OCI-LY3 (cell line): ENCODE measurements around the gene HECTD4.

Experiments used
- H2AFZ ChIP-seq: fragments of 200-600, 300-600 bp; shearing (Covaris generic); 2 replicates; pipeline ENCODE4 v1.6.0; 2014; ENCODE audit warnings: antibody characterized with exemption, low read depth, low read length
- H3K27ac ChIP-seq: fragments of 200-600, 300-600 bp; sonication (generic); 2 replicates; pipeline ENCODE4 v1.5.1; 2014; ENCODE audit warnings: mild to moderate bottlenecking, low read length, moderate library complexity, mixed read lengths
- H3K27me3 ChIP-seq: fragments of 200-600, 300-600 bp; sonication (generic); 2 replicates; pipeline ENCODE4 v1.6.1; 2014; ENCODE audit warnings: low read depth, low read length, mixed read lengths
- H3K36me3 ChIP-seq: fragments of 200-600, 300-600 bp; sonication (generic); replicated peaks from 2 replicates; pipeline ENCODE3; 2014; ENCODE audit warnings: low read depth, low read length, mixed read lengths
- H3K4me1 ChIP-seq: fragments of 300-600, 200-600 bp; sonication (generic); 2 replicates; pipeline ENCODE4 v1.6.1; 2014; ENCODE audit warnings: low read length, mixed read lengths
- H3K4me2 ChIP-seq: fragments of 200-600, 300-600 bp; sonication (generic); 2 replicates; pipeline ENCODE4 v1.6.1; 2014; ENCODE audit warnings: low read length, mixed read lengths
- H3K4me3 ChIP-seq: fragments of 300-600, 200-600 bp; sonication (generic); 2 replicates; pipeline ENCODE4 v1.5.1; 2014; ENCODE audit warnings: antibody characterized with exemption, mild to moderate bottlenecking, low read length, moderate library complexity
- H3K79me2 ChIP-seq: fragments of 300-600, 200-600 bp; shearing (Covaris generic); 2 replicates; pipeline ENCODE4 v1.6.1; 2014; ENCODE audit warnings: mild to moderate bottlenecking, low read length, mixed read lengths
- H3K9ac ChIP-seq: fragments of 300-600, 200-600 bp; shearing (Covaris generic); 2 replicates; pipeline ENCODE4 v1.6.0; 2014; ENCODE audit warnings: mild to moderate bottlenecking, low read length, moderate library complexity
- H3K9me3 ChIP-seq: fragments of 200-600, 300-600 bp; shearing (Covaris generic); 2 replicates; pipeline ENCODE4 v1.6.1; 2014; ENCODE audit warnings: low read length, mixed read lengths; ENCODE audit not compliant: insufficient read depth
- H4K20me1 ChIP-seq: fragments of 200-600, 300-600 bp; sonication (generic); 2 replicates; pipeline ENCODE4 v1.6.1; 2016; ENCODE audit warnings: low read length, mixed read lengths; ENCODE audit not compliant: insufficient read depth
- EZH2phosphoT487 ChIP-seq: fragments of 200-600 bp; shearing (Covaris generic); IDR thresholded peaks from 2 replicates; pipeline ENCODE4 v1.6.1; 2018; ENCODE audit warnings: antibody characterized with exemption, mixed run types, low read depth
- TF ChIP-seq, protein P1 (sequence below): fragments of 200-600, 300-600 bp; sonication (generic); IDR thresholded peaks from 2 replicates; pipeline ENCODE4 v1.5.1; 2014; ENCODE audit warnings: antibody characterized with exemption, low read length, low read depth

The HECTD4 gene

DNA sequence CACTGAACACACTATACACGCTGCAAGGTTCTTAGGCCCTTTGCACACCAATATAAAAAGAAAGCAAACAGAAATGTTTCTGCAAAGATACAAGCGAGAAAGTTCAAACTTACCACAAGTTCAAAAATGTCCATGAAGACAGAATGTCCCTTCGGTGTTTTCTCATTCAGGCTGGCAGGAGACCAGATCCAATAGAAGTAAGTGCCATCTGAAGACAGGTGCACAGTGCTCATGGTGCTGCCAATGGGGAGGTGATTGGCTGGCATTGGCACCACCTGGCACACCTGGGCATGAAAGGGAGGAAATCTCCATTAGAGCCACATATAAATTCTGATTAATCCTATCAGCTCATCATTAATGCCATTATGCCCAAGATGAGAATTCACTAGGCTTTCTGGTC is 76.3 kb downstream of the HECTD4 start:
- Histone ChIP-seq H3K4me1 (peaks cover 27% of the 10 kb centered on the region), H3K9me3 (no peaks in the 10 kb centered on the region), H3K4me3 (no peak overlapping the region), H3K27me3 (no peaks in the 10 kb centered on the region), H3K36me3 (no peaks in the 10 kb centered on the region), H3K9ac (no peak overlapping the region), H3K27ac (no peak overlapping the region), H3K79me2 (no peaks in the 10 kb centered on the region), H3K4me2 (no peak overlapping the region), H2AFZ (no peak overlapping the region), H4K20me1 (no peaks in the 10 kb centered on the region)
- no peak for TF ChIP-seq EZH2phosphoT487
- TF ChIP-seq, protein P1, sequence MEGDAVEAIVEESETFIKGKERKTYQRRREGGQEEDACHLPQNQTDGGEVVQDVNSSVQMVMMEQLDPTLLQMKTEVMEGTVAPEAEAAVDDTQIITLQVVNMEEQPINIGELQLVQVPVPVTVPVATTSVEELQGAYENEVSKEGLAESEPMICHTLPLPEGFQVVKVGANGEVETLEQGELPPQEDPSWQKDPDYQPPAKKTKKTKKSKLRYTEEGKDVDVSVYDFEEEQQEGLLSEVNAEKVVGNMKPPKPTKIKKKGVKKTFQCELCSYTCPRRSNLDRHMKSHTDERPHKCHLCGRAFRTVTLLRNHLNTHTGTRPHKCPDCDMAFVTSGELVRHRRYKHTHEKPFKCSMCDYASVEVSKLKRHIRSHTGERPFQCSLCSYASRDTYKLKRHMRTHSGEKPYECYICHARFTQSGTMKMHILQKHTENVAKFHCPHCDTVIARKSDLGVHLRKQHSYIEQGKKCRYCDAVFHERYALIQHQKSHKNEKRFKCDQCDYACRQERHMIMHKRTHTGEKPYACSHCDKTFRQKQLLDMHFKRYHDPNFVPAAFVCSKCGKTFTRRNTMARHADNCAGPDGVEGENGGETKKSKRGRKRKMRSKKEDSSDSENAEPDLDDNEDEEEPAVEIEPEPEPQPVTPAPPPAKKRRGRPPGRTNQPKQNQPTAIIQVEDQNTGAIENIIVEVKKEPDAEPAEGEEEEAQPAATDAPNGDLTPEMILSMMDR: no peak

DNA sequence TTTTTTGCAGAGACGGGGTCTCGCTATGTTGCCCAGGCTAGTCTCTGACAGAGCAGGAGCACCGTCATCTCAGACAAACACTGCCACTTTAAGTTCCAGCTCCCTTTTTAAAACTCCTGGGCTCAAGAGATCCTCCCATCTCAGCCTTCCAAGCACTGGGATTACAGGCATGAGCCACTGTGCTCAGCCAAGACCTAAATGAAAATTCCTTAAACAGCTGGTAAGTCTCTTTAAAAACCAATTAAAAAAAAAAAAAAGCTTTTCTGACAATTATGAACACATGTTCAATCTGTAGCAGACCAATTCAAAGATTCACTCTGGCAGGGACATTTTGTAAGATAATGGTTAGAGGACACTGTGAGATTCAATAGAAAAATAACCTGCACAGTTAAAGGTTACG is 77.8 kb downstream of the HECTD4 start:
- peaks cover 17% of the 10 kb centered on the region for H3K4me1 ChIP-seq
- no peaks in the 10 kb centered on the region for H3K79me2 ChIP-seq
- H3K4me2 ChIP-seq: no peak overlapping the region
- TF ChIP-seq, protein P1: no peak
- no peak for TF ChIP-seq EZH2phosphoT487
- no peak overlapping the region for H3K4me3 ChIP-seq
- no peaks in the 10 kb centered on the region for H3K27me3 ChIP-seq
- H4K20me1 ChIP-seq: no peaks in the 10 kb centered on the region
- no peak overlapping the region for H3K9ac ChIP-seq
- H3K36me3 ChIP-seq: no peaks in the 10 kb centered on the region
- no peak overlapping the region for H2AFZ ChIP-seq
- H3K27ac ChIP-seq: no peak overlapping the region
- H3K9me3 ChIP-seq: no peaks in the 10 kb centered on the region

DNA sequence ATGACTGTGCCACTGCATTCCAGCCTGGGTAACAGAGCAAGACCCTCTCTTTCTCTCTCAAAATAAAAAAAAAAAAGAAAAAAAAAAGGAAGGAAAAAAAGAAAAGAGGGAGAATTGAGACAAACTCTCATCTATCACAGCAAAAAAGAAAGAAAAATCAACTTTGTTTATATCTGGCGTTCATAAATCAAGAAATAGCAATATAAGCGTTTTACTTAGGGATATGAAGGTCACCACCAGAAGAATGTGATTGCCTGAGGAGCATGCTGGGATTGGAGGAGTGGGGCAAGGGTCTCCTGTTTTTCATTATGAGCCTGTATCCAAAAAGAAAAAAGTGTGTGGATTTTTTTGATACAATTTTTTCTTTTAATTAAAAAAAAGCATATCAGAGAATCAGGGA is 78.4 kb downstream of the HECTD4 start:
- Histone ChIP-seq H3K4me2 (no peak overlapping the region), H3K27ac (peak overlapping the region; percentile 55), H3K4me1 (peaks cover 17% of the 10 kb centered on the region), H2AFZ (no peak overlapping the region), H3K4me3 (no peak overlapping the region), H3K79me2 (no peaks in the 10 kb centered on the region), H3K9ac (no peak overlapping the region), H3K27me3 (no peaks in the 10 kb centered on the region), H3K36me3 (no peaks in the 10 kb centered on the region), H4K20me1 (no peaks in the 10 kb centered on the region), H3K9me3 (no peaks in the 10 kb centered on the region)
- TF ChIP-seq, protein P1: no peak
- no peak for TF ChIP-seq EZH2phosphoT487

DNA sequence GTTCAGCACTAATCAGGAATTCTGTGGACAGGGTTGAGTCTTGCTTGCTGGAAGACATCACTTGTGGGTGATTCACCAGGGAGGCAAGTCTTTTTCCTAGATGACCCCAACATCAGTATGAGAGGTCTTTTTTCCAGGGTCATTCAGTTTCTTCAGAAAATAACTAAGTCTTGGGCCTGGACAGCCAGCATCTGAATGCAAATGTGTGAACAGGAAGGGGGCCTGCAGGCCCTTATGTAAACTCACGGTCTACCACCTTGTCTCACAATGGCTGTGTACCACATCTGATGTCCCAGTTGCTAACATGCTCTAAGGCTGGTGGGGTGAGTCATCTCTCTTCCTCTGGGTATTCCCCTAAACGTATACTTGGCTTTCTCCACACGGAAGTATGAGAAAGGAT is 79.2 kb downstream of the HECTD4 start:
- no peaks in the 10 kb centered on the region for H3K9me3 ChIP-seq
- TF ChIP-seq, protein P1: no peak
- TF ChIP-seq EZH2phosphoT487: no peak
- H3K79me2 ChIP-seq: no peaks in the 10 kb centered on the region
- no peaks in the 10 kb centered on the region for H3K36me3 ChIP-seq
- peak overlapping the region; percentile 57 for H3K4me2 ChIP-seq
- no peaks in the 10 kb centered on the region for H4K20me1 ChIP-seq
- H3K4me1 ChIP-seq: peaks cover 17% of the 10 kb centered on the region
- H2AFZ ChIP-seq: peak overlapping the region; percentile 12; the same call in 1 of the 2 replicates
- H3K27ac ChIP-seq: peak overlapping the region; percentile 55
- peak overlapping the region; percentile 20; the same call in 1 of the 2 replicates for H3K9ac ChIP-seq
- H3K4me3 ChIP-seq: peak overlapping the region; percentile 36
- no peaks in the 10 kb centered on the region for H3K27me3 ChIP-seq
